H1 (cell line): ENCODE results near the gene ABCB11. TPM values are rescaled to one million over a fixed set of nuclear protein-coding genes. Genes with fewer than 3 reads are reported as not detected.

Experiments used
- CTCF ChIA-PET: fragments of 300-600 bp; sonication (Branson Sonifier 250); formaldehyde crosslinking; loops from one replicate; lab custom pipeline; 2021; ENCODE audit not compliant: partially characterized antibody; lab: Charles Lee
- POLR2A ChIA-PET: fragments of 300-600 bp; sonication (Branson Sonifier 250); formaldehyde crosslinking; loops from one replicate; lab custom pipeline; 2021; ENCODE audit warnings: inconsistent platforms; ENCODE audit not compliant: partially characterized antibody; lab: Charles Lee
- DNase-seq, 2 experiments: peaks; one replicate each; pipeline versions ENCODE4 v3.0.0 to v3.0.0-alpha.2; 2010 to 2022; ENCODE audit warnings: low spot score in 2 of 2, low read depth in 1 of 2, mixed read lengths in 1 of 2
- FAIRE-seq: peaks from 2 replicates; lab custom pipeline; 2011; peaks lifted over from hg19 to GRCh38; lab: Jason Lieb, UNC
- H2AFZ ChIP-seq: 2 replicates; pipeline ENCODE4 v1.8.1; 2012; ENCODE audit warnings: low read length, inconsistent platforms
- H2AK5ac ChIP-seq: 2 replicates; pipeline ENCODE4 v1.6.1; 2013; ENCODE audit warnings: low read depth, low read length
- H2BK120ac ChIP-seq: replicated peaks from 2 replicates; pipeline ENCODE3; 2013; ENCODE audit warnings: low read depth, low read length, inconsistent platforms
- H2BK12ac ChIP-seq: 2 replicates; pipeline ENCODE4 v1.6.1; 2013; ENCODE audit warnings: low read depth, low read length
- H2BK15ac ChIP-seq: 2 replicates; pipeline ENCODE4 v1.6.1; 2013; ENCODE audit warnings: low read length
- H2BK20ac ChIP-seq: 2 replicates; pipeline ENCODE4 v1.6.1; 2013; ENCODE audit warnings: low read length
- H2BK5ac ChIP-seq: 2 replicates; pipeline ENCODE4 v1.6.1; 2013; ENCODE audit warnings: low read depth, low read length
- H3K14ac ChIP-seq: 2 replicates; pipeline ENCODE4 v1.6.1; 2013; ENCODE audit warnings: inconsistent platforms; ENCODE audit not compliant: insufficient read length
- H3K18ac ChIP-seq: 2 replicates; pipeline ENCODE4 v1.6.1; 2013; ENCODE audit warnings: low read length; ENCODE audit errors: extremely low read depth
- H3K23ac ChIP-seq: 2 replicates; pipeline ENCODE4 v1.6.1; 2013; ENCODE audit warnings: inconsistent platforms; ENCODE audit not compliant: insufficient read length
- H3K23me2 ChIP-seq: 2 replicates; pipeline ENCODE4 v1.6.1; 2013; ENCODE audit warnings: low read depth, low read length
- H3K27ac ChIP-seq: 2 replicates; pipeline ENCODE4 v1.6.1; 2011; ENCODE audit warnings: low read depth, low read length, inconsistent platforms
- H3K27me3 ChIP-seq, 4 experiments: replicated peaks in 1 of 4; 1 replicate in 1 of 4; 2 replicates in 3 of 4; pipeline versions ENCODE4 v1.6.1 to v1.8.1; 2011 to 2013; ENCODE audit warnings: low read length in 3 of 4, mild to moderate bottlenecking in 3 of 4, inconsistent platforms in 2 of 4, mixed read lengths in 2 of 4, moderate library complexity in 1 of 4; ENCODE audit not compliant: control insufficient read depth in 3 of 4, insufficient read depth in 3 of 4; ENCODE audit errors: extremely low read depth in 1 of 4
- H3K36me3 ChIP-seq, 4 experiments: 2 replicates each; pipeline versions ENCODE4 v1.6.1 to v1.8.1; 2011 to 2013; ENCODE audit warnings: mild to moderate bottlenecking in 4 of 4, low read length in 3 of 4, moderate library complexity in 2 of 4, control low read depth in 1 of 4, inconsistent platforms in 1 of 4; ENCODE audit not compliant: insufficient read depth in 4 of 4, control insufficient read depth in 2 of 4
- H3K4ac ChIP-seq: replicated peaks from 2 replicates; pipeline ENCODE3; 2013; ENCODE audit warnings: low read length, low read depth, mixed read lengths, inconsistent platforms; ENCODE audit not compliant: insufficient read length
- H3K4me1 ChIP-seq, 4 experiments: replicated peaks in 1 of 4; 1 replicate in 1 of 4; 2 replicates in 3 of 4; pipeline versions ENCODE4 v1.6.1 to v1.8.1; 2011 to 2013; ENCODE audit warnings: low read length in 3 of 4, inconsistent platforms in 2 of 4, mixed read lengths in 1 of 4; ENCODE audit not compliant: insufficient read depth in 4 of 4, control insufficient read depth in 3 of 4
- H3K4me2 ChIP-seq, 2 experiments: 2 replicates each; pipeline versions ENCODE4 v1.6.1 to v1.8.1; 2011 to 2013; ENCODE audit warnings: low read depth in 2 of 2, low read length in 2 of 2, control low read depth in 1 of 2, inconsistent platforms in 1 of 2, mild to moderate bottlenecking in 1 of 2; ENCODE audit not compliant: insufficient read depth in 1 of 2
- H3K4me3 ChIP-seq, 4 experiments: fragments of 200-600, 300-600 bp in 1 of 4; sonication (generic), shearing (Covaris generic), sonication (Bioruptor Twin) in 1 of 4; 2 replicates each; pipeline versions ENCODE4 v1.5.1 to v1.8.1; 2011 to 2016; ENCODE audit warnings: low read length in 4 of 4, low read depth in 3 of 4, control low read depth in 2 of 4, inconsistent platforms in 2 of 4, mild to moderate bottlenecking in 2 of 4, mixed read lengths in 1 of 4, moderate library complexity in 1 of 4; ENCODE audit not compliant: insufficient read depth in 2 of 4; ENCODE audit errors: extremely low read depth in 1 of 4
- H3K56ac ChIP-seq: replicated peaks from 2 replicates; pipeline ENCODE3; 2013; ENCODE audit warnings: low read depth, mild to moderate bottlenecking, mixed read lengths, low read length, inconsistent platforms; ENCODE audit not compliant: insufficient read length
- H3K79me1 ChIP-seq: 2 replicates; pipeline ENCODE4 v1.6.1; 2013; ENCODE audit warnings: low read depth, low read length, control low read depth
- H3K79me2 ChIP-seq, 2 experiments: 2 replicates each; pipeline versions ENCODE4 v1.6.1 to v1.8.1; 2012 to 2013; ENCODE audit warnings: low read length in 2 of 2, mild to moderate bottlenecking in 2 of 2, inconsistent platforms in 1 of 2; ENCODE audit not compliant: insufficient read depth in 2 of 2, control insufficient read depth in 1 of 2
- H3K9ac ChIP-seq, 4 experiments: replicated peaks in 1 of 4; 1 replicate in 1 of 4; 2 replicates in 3 of 4; pipeline versions ENCODE4 v1.6.1 to v1.8.1; 2011 to 2013; ENCODE audit warnings: low read depth in 3 of 4, low read length in 3 of 4, control low read depth in 2 of 4, mild to moderate bottlenecking in 2 of 4, moderate library complexity in 2 of 4, inconsistent platforms in 1 of 4; ENCODE audit errors: extremely low read depth in 1 of 4
- H3K9me3 ChIP-seq, 2 experiments: 2 replicates each; pipeline versions ENCODE4 v1.6.1 to v1.8.1; 2012 to 2013; ENCODE audit warnings: mild to moderate bottlenecking in 2 of 2, moderate library complexity in 2 of 2, control low read depth in 1 of 2, inconsistent platforms in 1 of 2, low read depth in 1 of 2, low read length in 1 of 2, mixed read lengths in 1 of 2; ENCODE audit not compliant: insufficient read depth in 2 of 2
- H4K20me1 ChIP-seq, 2 experiments: replicated peaks in 1 of 2; 2 replicates each; pipeline versions ENCODE3 to v1.8.1; 2011 to 2013; ENCODE audit warnings: inconsistent platforms in 2 of 2, low read length in 2 of 2, mild to moderate bottlenecking in 1 of 2; ENCODE audit not compliant: insufficient read depth in 2 of 2, control insufficient read depth in 1 of 2
- H4K5ac ChIP-seq: 2 replicates; pipeline ENCODE4 v1.6.1; 2013; ENCODE audit warnings: low read length, low read depth, mixed read lengths, inconsistent platforms; ENCODE audit not compliant: insufficient read length
- H4K8ac ChIP-seq: 2 replicates; pipeline ENCODE4 v1.8.0; 2013; ENCODE audit warnings: mild to moderate bottlenecking, moderate library complexity, low read length, inconsistent platforms; ENCODE audit not compliant: insufficient read depth; ENCODE audit errors: extremely low read depth
- H4K91ac ChIP-seq: replicated peaks from 2 replicates; pipeline ENCODE3; 2013; ENCODE audit warnings: low read length, mixed read lengths, inconsistent platforms; ENCODE audit not compliant: insufficient read length
- ASH2L ChIP-seq: fragments of 200-600, 300-600 bp; sonication (generic); IDR thresholded peaks from one replicate; pipeline ENCODE4 v1.7.1; 2017; ENCODE audit warnings: low read length
- CBX8 ChIP-seq: fragments of 300-800, 300-1000 bp; sonication (generic); IDR thresholded peaks from 2 replicates; pipeline ENCODE4 v1.7.1; 2016; ENCODE audit warnings: low read depth, low read length, borderline replicate concordance
- MAX ChIP-seq: IDR thresholded peaks from 2 replicates; pipeline ENCODE4 v1.6.1; 2012; ENCODE audit warnings: inconsistent platforms
- POU5F1 ChIP-seq: IDR thresholded peaks from 2 replicates; pipeline ENCODE4 v1.6.1; 2011; ENCODE audit warnings: low read depth, mild to moderate bottlenecking, low read length, moderate library complexity
- SAP30 ChIP-seq: fragments of 300-600 bp; sonication (generic); IDR thresholded peaks from 2 replicates; pipeline ENCODE4 v1.7.1; 2012; ENCODE audit warnings: low read length, moderate library complexity, mild to moderate bottlenecking, inconsistent platforms; ENCODE audit not compliant: insufficient read depth, insufficient replicate concordance
- SIN3A ChIP-seq, 2 experiments: IDR thresholded peaks in 1 of 2; conservative IDR thresholded peaks in 1 of 2; 2 replicates each; pipeline ENCODE4 v1.6.1; 2011 to 2012; ENCODE audit warnings: low read length in 2 of 2, improper control_type of control experiment in 1 of 2, low read depth in 1 of 2, mild to moderate bottlenecking in 1 of 2
- SUZ12 ChIP-seq: fragments of 200-600 bp; sonication (generic); IDR thresholded peaks from 2 replicates; pipeline ENCODE4 v1.6.1; 2012; ENCODE audit warnings: mild to moderate bottlenecking, inconsistent platforms, low read length, moderate library complexity, mixed read lengths
- TBP ChIP-seq: IDR thresholded peaks from 2 replicates; pipeline ENCODE4 v1.6.1; 2011; ENCODE audit warnings: low read depth, low read length, improper control_type of control experiment
- USF2 ChIP-seq: IDR thresholded peaks from 2 replicates; pipeline ENCODE4 v1.6.1; 2011; ENCODE audit warnings: low read length, improper control_type of control experiment
- YY1 ChIP-seq: IDR thresholded peaks from 2 replicates; pipeline ENCODE4 v1.6.1; 2011; ENCODE audit warnings: low read depth, mild to moderate bottlenecking, low read length
- ZNF274 ChIP-seq: IDR thresholded peaks from 2 replicates; pipeline ENCODE4 v1.7.0; 2012; ENCODE audit warnings: low read length, borderline replicate concordance; ENCODE audit errors: extremely low read depth
- WGBS, 2 experiments: shearing (Covaris generic) in 1 of 2; methylation state at CpG; one replicate each; pipeline versions ENCODE4 v1.1.6 to v1.1.7; 2013 to 2015; ENCODE audit warnings: low lambda C conversion rate in 2 of 2, mixed read lengths in 2 of 2, inconsistent platforms in 1 of 2, low coverage in 1 of 2, missing lambda C conversion rate in 1 of 2; ENCODE audit not compliant: insufficient replicate concordance in 2 of 2, insufficient coverage in 1 of 2, insufficient read length in 1 of 2; ENCODE audit errors: extremely low coverage in 1 of 2, missing lambda C conversion rate in 1 of 2; 5-methylcytosine and 5-hydroxymethylcytosine counted together
- polyA plus RNA-seq, 7 experiments: library from polyadenylated mRNA; depleted of rRNA in 3 of 7; stranded (reverse) in 5 of 7; unstranded in 2 of 7; fragments of >200 nt in 5 of 7; fragments of 200-250 nt in 2 of 7; gene quantifications; 1 replicate in 5 of 7; 2 replicates in 1 of 7; 4 replicates in 1 of 7; pipeline versions ENCODE4 v1.2.1 to v1.2.3, GENCODE V29; 2011 to 2013; ENCODE audit warnings: missing spikeins in 2 of 7, mixed read lengths in 2 of 7
- total RNA-seq: library from RNA; stranded (reverse); fragmentation: NEBNext Ultra II Directional; extraction: Animal tissue kit (Norgen Biotek cat#: 25700); gene quantifications from 2 replicates; pipeline ENCODE4 v1.2.1, GENCODE V29; 2021

ABCB11 gene
- total and polyA plus RNA-seq, 2 of the 8 experiments (the other 6 are each of a cell fraction or from before 2014, with no cell fraction given) = not detected

- H3K4ac ChIP-seq = no peak overlapping the region
- DNase-seq = no peak
- no peak for FAIRE-seq
- ChIA-PET CTCF (interaction anchor here (1.3 to 1.5 kb wide), 3 partner anchors 43 to 139 kb away, joined by 4 to 5 read pairs (median 5); no protein-coding TSS in a partner anchor), POLR2A (no interaction called here)
- no peak overlapping the region for H3K18ac ChIP-seq
- no peak overlapping the region for H2BK120ac ChIP-seq
- H3K4me2 ChIP-seq = no peak overlapping the region
- H4K5ac ChIP-seq = no peak overlapping the region
- no peak overlapping the region for H2AFZ ChIP-seq
- no peaks in the 10 kb centered on the region for H3K9me3 ChIP-seq
- H3K79me1 ChIP-seq = no peaks in the 10 kb centered on the region
- H4K91ac ChIP-seq = no peak overlapping the region
- no peak overlapping the region for H2BK15ac ChIP-seq
- H3K79me2 ChIP-seq = no peaks in the 10 kb centered on the region
- no peak overlapping the region for H3K23ac ChIP-seq
- no peaks in the 10 kb centered on the region for H3K23me2 ChIP-seq
- no peaks in the 10 kb centered on the region for H3K36me3 ChIP-seq
- H3K4me3 ChIP-seq = no peak overlapping the region
- no peak overlapping the region for H4K8ac ChIP-seq
- H4K20me1 ChIP-seq = no peaks in the 10 kb centered on the region
- H2BK12ac ChIP-seq = no peak overlapping the region
- H3K27ac ChIP-seq = no peak overlapping the region
- 87% methylated on average over 7 of the region's 7 CpGs; no CpG with 5 or more reads in 1 of the 2 experiments for whole genome bisulfite sequencing, 2 experiments
- H3K9ac ChIP-seq = no peak overlapping the region
- H2BK20ac ChIP-seq = no peak overlapping the region
- H2BK5ac ChIP-seq = no peak overlapping the region
- H3K56ac ChIP-seq = no peak overlapping the region
- no peak overlapping the region for H3K14ac ChIP-seq
- no peaks in the 10 kb centered on the region for H3K4me1 ChIP-seq
- H2AK5ac ChIP-seq = no peak overlapping the region
- no peaks in the 10 kb centered on the region for H3K27me3 ChIP-seq
- TF ChIP-seq ASH2L (no peak), SAP30 (no peak), MAX (no peak), ZNF274 (no peak), CBX8 (no peak), USF2 (no peak), SUZ12 (no peak), YY1 (no peak), POU5F1 (no peak), SIN3A (conservative IDR thresholded peaks at IDR 0.05 in 1 of 2, IDR thresholded peaks at IDR 0.05 in 1 of 2; ENCODE audit: low read depth in 1 of 2, low read length in 2 of 2) (no peak), TBP (no peak)
Observed at GRCh38 chr2:168992591-168993349, 38.4 kb downstream of the ABCB11 start.
